HG02588 (cell line): Measurements from ENCODE around the gene WFS1.

Experiments used
- ATAC-seq: cut with Tn5 transposase; IDR thresholded peaks from one replicate; pipeline ENCODE4 v1.9.1; 2021; ENCODE audit warnings: mild to moderate bottlenecking, moderate library complexity; ENCODE audit not compliant: unreplicated experiment

WFS1 gene

GRCh38 chr4:6322067-6322760 is 52.6 kb downstream of the WFS1 start:
- ATAC-seq = no peak

DNA sequence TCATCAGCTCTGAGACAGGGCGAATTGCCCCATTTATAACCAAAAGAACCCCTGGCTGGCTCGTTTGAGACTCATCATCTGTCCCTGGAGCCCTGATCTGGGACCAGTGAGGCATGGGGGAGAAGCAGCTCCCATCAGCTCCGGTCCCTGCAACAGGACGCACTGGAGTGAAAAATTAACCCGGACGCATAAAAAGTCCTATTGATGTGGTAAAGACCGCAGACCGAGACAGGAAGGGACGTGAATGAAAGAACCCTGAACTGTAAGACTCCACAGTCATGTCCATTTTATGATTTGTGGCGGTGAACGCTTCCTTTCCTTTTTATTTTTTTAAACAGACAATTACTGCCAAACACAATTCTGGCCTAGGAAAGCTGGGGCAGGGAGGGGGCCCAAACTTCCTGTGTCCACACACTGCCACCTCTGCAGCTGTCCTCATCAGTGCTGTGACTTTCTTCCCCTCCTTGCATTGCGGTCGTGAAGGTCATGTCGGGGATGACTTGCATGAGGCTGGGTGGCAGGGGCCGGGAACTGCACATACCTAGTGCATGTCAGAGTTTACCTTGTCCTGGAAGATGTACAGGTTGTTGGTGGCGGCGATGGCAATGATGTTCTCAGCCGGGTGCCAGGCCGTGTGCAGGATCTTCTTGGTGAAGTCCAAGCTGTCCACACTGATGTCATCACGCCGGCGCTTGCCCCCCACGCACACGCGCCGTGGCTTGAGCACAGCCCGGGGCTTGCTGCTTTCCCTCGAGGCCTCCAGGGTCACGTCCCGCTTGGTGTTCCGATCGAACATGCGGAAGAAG is 53.3 kb downstream of the WFS1 start:
- no peak for ATAC-seq

GRCh38 chr4:6324461-6324998 is 54.9 kb downstream of the WFS1 start:
- ATAC-seq = no peak

DNA sequence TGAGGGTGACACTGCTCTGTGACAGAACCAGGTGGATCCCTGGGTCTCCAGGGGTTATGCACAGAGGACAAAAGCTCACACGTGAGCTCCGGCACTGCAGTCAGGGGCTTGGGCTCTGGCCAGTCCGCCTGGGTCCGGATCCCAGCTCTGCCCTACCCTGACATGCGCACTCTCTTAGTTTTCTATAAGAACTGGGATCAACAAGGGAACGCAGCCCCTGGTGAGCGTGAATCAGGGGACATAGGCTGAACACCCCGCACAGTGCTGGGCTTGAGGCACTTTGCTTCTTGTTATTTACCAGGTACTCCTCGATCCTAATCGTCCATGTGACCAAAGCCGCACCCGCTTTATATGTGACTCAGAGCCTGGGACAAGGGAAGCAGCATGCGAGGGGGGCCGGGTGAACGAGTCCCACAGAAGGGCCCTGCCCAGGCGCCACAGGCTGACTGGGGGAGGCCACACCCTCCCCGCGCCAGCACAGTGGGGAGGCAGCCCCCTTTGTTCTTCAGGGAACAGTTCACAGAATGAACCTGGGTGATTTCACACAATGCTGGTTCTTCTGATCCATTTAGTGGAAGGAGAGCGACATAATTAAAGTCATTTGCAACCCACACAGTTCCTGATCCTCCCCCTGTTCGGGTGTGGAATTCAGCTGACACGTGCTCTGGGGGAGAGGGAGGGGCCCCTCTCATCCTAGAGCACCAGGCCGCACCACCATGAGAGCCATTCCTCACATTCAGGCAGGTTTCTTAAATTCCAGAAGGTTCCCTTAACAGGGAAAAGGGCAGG is 55.5 kb downstream of the WFS1 start:
- no peak for ATAC-seq

GRCh38 chr4:6325788-6326290 is 56.2 kb downstream of the WFS1 start:
- no peak for ATAC-seq

DNA sequence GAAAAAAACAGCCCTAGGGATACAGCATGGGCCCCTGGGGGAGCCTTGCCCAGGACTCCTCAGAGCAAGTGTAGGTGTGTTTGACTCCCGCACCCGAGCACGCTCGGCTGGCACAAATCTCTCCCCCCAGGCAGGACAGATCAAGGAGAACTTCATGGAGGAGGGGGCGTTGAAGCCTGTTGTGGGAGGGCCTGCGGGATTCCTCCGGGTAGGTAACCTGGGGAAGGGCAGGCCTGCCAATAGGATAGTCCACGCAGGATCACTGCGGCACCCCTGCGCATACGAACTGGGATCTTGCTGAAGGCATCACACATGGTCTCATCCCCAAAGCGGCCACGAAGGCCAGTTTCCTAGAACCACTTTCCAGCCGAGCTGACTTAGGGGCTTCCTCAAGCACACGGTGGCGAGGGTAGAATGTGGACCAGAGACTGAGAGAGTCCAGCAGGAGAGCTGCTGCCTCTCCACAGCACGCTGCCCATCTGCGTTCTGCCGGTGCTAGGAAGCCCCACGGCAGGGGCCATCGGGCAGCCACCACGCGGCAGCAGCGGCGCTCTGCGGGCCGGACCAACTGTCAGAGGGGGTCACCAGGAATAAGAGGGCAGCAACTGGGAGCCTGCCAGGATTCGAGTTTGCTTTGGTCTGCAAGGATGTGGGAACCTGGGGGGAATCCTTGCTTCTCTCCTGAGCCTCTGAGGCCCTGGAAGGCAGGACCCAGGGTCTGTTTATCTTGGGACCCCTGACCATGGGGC is 56.8 kb downstream of the WFS1 start:
- no peak for ATAC-seq

DNA sequence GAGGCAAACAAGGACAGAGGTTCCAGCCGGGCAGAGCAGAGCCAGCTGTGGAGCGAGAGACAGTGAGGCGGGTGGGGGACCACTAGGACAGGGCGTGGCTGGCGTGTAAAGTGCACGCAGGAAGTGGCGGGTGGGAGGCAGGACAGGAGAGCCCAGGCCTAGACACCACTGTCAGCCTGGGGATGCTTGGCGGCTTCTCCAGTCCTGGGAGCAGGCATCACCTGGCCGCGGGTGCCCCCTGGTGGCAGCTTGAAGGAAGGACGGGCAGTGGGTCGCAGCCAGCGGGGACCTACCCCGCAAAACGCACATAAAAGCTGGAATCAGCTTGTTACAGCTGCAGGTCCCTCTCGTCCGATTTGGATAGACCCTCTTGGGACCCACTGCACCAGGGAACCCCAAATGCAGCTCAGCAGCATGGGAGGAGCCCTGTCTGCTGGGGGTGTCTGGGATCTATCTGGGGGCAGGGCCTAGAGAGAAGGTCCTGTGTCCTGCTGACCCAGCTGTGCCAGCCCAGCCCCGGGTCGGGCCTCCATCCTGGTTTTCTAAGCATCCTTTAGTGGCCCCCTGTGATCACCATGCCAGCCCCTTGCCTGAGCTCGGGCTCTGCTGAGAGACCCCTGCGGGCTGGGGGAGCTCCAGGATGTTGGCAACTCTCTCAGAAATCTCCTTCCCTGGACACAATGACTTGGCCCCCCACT is 57.7 kb downstream of the WFS1 start:
- ATAC-seq = peak; percentile 64

- ATAC-seq = no peak
These were observed 58.9 kb downstream of the WFS1 start for GRCh38 chr4:6328526-6328925.

- ATAC-seq = no peak
These were observed 60.1 kb downstream of the WFS1 start for GRCh38 chr4:6329478-6330383.

DNA sequence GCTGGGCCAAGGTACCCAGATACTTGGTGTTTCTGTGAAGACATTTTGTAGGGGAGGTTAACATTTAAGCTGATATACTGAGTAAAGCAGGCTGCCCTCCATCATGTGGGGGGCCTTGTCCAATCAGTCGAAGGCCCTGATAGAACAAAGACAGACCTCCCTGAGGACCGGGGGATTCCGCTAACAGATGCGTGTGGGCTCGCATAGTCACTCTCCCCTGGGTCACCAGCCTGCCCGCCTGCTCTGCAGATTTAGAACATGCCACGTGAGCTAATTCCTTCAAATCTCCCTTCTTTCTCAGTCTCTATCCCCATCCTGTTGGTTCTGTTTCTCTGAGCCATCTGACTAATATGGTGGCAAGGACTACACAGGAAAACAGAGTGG is 60.7 kb downstream of the WFS1 start:
- ATAC-seq = no peak

GRCh38 chr4:6331018-6331417 is 61.4 kb downstream of the WFS1 start:
- no peak for ATAC-seq

- ATAC-seq = no peak
These were observed 61.8 kb downstream of the WFS1 start for GRCh38 chr4:6331468-6331867.

DNA sequence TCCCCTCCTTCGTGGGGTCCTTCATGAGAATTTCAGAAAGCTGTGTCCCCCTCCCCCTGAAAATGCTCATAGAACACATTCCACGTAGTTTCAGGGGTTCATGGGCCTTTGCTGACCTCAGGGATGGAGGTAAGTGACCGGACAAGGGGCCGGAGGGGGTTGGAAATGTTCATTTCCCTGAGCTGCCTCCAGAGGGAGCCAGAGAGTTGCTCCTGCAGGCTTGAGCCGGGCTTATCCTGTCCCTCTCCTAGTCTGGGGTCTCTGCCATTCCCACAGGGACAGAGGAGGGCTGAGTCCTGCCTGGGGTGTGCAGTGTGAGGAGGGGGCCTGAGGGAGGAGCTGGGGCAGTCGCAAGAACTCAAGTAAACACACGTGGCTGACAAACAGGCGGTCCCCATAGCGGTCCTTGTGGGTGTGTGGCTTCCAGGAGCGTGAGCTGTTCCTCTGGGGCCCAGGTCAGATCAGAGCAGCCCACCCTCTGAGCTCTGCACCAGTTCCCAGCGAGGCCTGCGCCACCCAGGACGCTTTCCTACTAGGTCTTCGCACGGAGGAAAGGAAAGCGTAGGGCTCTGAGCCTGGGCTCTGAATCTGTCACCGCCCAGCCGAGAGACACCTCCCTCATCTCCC is 62.5 kb downstream of the WFS1 start:
- no peak for ATAC-seq

- ATAC-seq = no peak
These were observed 63.0 kb downstream of the WFS1 start for GRCh38 chr4:6332669-6333050.

GRCh38 chr4:6333301-6334202 is 63.9 kb downstream of the WFS1 start:
- no peak for ATAC-seq

- no peak for ATAC-seq
These were observed 64.7 kb downstream of the WFS1 start for GRCh38 chr4:6334203-6334887.

DNA sequence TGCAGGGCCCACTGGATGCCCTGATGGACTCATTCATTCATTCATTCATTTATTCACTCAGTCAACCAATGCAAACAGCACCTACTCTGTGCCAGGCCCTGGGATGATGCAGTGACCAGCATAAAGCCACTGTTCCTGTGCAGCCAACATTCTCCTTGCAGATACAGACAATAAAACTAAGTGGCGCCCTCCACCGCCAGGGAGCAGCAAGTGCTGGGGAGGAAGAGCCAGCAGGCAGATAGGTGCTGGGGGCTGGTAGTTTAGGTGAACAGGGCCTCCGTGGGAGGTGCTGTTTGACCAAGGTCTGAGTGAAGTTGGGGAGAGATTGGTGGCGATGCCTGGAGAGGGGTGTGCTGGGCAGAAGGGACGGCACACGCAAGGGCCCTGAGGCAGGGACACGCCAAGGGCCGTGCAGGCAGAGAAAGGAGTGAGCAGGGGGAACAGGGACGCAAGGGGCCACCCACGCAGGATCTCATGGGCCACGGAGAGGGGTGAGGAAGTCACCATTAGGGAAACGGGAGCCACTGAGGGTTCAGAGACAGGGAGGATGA is 65.5 kb downstream of the WFS1 start:
- no peak for ATAC-seq
